ENCODE results near the gene REXO1.

Gene REXO1

GRCh38 chr19:1828279-1829238 lies 19.7 kb downstream of the REXO1 start:
- no peaks in the 10 kb centered on the region for H3K9me3 Mint-ChIP-seq
- peaks cover 25 to 28% of the 10 kb centered on the region in 2 donors for H3K36me3 Mint-ChIP-seq
- H3K27ac Mint-ChIP-seq, result peak overlapping the region; percentile 47
- ATAC-seq (replicated peaks) (no peak), DNase-seq (no peak)
- peaks cover 8 to 18% of the 10 kb centered on the region in 2 donors for H3K4me1 Mint-ChIP-seq
- no peak overlapping the region for H3K4me3 Mint-ChIP-seq
- no peaks in the 10 kb centered on the region for H3K27me3 Mint-ChIP-seq

DNA sequence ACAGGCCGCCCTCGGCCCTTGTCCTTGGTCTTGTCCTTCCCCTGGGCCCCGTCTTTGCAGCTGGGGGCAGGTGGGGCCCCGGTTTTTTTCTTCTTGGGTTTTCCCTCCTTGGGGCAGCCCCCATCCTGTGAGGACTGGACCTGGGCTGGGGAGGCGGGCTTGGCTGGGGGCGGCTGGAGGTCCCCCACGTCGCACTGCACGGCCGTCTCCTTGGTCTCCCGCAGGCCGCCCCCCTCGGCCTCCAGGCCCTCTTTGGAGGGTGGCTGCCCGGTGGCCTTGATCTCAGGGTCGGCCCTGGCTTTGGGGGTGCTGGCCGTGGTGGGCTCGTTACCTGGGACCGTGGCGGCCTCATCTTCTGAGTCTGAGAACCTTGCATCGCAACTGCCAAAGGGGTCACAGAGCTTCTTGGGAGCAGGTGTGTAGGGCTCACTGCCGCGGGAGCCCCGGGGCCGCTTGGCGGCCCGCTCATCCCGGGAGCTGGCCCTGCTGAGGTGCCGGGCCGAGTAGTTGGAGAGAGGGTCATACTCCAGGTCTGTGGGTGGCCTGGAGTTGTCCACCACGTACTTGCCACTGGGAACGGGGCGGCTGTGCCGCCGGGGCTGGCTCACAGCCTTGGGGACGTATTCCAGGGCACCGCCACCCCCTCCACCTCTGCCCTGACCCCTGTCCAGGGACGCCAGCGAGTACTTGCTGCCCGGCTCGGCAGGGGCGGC lies 20.6 kb downstream of the REXO1 start:
- DNase-seq (no peak), ATAC-seq (replicated peaks) (no peak)
- H3K9me3 Mint-ChIP-seq, result no peaks in the 10 kb centered on the region
- H3K36me3 Mint-ChIP-seq, result peaks cover 25 to 31% of the 10 kb centered on the region in 2 donors
- no peaks in the 10 kb centered on the region for H3K27me3 Mint-ChIP-seq
- H3K27ac Mint-ChIP-seq, result no peak overlapping the region
- H3K4me3 Mint-ChIP-seq, result no peak overlapping the region
- peaks cover 8 to 17% of the 10 kb centered on the region in 2 donors for H3K4me1 Mint-ChIP-seq

DNA sequence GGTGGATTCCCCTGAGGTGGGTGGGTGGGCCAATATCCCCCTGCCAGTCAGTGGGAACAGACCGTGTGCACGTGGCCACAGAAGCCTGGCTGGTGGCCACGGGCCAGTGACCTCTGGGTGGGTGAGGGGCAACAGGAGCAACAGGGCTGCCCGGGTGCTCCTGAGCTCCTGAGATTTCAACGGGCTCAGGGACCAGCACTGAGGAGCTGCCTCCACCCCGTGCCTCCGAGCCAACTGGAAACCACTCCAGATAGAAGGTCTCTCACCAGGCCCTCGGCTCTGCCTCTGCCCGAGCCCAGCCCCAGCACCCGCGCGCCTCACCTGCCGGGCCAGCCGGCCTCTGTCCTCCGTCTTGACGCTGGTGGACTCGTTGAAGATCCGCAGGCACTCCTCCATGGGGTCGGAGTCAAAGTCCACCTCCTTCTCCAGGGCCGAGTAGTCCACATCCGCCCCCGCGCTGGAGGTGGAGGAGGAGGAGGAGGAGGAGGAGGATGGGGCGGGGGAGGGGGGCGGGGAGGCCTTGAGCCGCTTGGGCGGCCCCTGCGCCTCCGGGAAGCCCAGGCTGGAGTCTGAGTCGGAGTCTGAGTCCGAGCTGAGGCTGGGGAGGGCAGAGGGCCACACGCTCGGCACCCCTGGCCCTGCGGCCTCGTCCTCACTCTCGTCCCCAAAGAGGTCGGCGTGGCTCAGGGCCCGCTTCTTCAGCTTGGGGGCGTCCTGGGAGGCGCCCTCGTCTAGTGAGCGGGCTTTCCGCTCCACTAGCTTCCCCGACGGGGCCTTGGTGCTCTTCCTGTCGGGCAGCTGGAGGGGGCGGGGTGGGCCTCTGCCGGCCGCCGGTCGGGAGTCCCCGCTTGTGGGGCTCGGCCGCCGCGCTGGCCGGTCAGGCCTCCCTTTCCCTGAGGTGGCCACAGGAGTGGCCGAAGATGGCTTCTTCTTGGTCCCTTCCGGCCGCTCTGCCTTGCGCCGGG lies 21.4 kb downstream of the REXO1 start:
- no peak overlapping the region for H3K4me3 Mint-ChIP-seq
- ATAC-seq (replicated peaks) (no peak), DNase-seq (no peak)
- H3K4me1 Mint-ChIP-seq, result peaks cover 6 to 13% of the 10 kb centered on the region in 2 donors
- no peaks in the 10 kb centered on the region for H3K9me3 Mint-ChIP-seq
- H3K27ac Mint-ChIP-seq, result no peak overlapping the region
- peaks cover 29 to 39% of the 10 kb centered on the region in 2 donors for H3K36me3 Mint-ChIP-seq
- H3K27me3 Mint-ChIP-seq, result no peaks in the 10 kb centered on the region

GRCh38 chr19:1825909-1826556 lies 22.2 kb downstream of the REXO1 start:
- Mint-ChIP-seq H3K36me3 (peaks cover 31 to 41% of the 10 kb centered on the region in 2 donors), H3K27ac (peak overlapping the region; percentile 42), H3K4me1 (peaks cover 5 to 11% of the 10 kb centered on the region in 2 donors)

GRCh38 chr19:1824252-1824622 lies 24.0 kb downstream of the REXO1 start:
- DNase-seq (no peak), ATAC-seq (replicated peaks) (no peak)
- peaks cover 36 to 42% of the 10 kb centered on the region in 2 donors for H3K36me3 Mint-ChIP-seq
- peaks cover 8 to 11% of the 10 kb centered on the region in 2 donors for H3K4me1 Mint-ChIP-seq
- no peak overlapping the region for H3K4me3 Mint-ChIP-seq
- no peaks in the 10 kb centered on the region for H3K27me3 Mint-ChIP-seq
- no peaks in the 10 kb centered on the region for H3K9me3 Mint-ChIP-seq
- H3K27ac Mint-ChIP-seq, result no peak overlapping the region

More at GRCh38 chr19:1825909-1826556, 22.2 kb downstream of the REXO1 start:
- H3K27me3 Mint-ChIP-seq, result no peaks in the 10 kb centered on the region
- DNase-seq, result peak; percentile 59
- H3K9me3 Mint-ChIP-seq, result no peaks in the 10 kb centered on the region
- ATAC-seq (replicated peaks), result peak; percentile 89 to 94
- no peak overlapping the region for H3K4me3 Mint-ChIP-seq

- no peak for DNase-seq
- ATAC-seq (replicated peaks), result no peak
- no peaks in the 10 kb centered on the region for H3K9me3 Mint-ChIP-seq
- no peak overlapping the region for H3K27ac Mint-ChIP-seq
- no peak overlapping the region for H3K4me3 Mint-ChIP-seq
- no peaks in the 10 kb centered on the region for H3K27me3 Mint-ChIP-seq
- H3K4me1 Mint-ChIP-seq, result peaks cover 8 to 11% of the 10 kb centered on the region in 2 donors
- H3K36me3 Mint-ChIP-seq, result peaks cover 33 to 39% of the 10 kb centered on the region in 2 donors
Observed at GRCh38 chr19:1823539-1824251, 24.6 kb downstream of the REXO1 start.

- DNase-seq (no peak), ATAC-seq (replicated peaks) (no peak)
- Mint-ChIP-seq H3K27ac (no peak overlapping the region), H3K4me3 (no peak overlapping the region), H3K4me1 (peaks cover 8 to 11% of the 10 kb centered on the region in 2 donors), H3K36me3 (peaks cover 29 to 37% of the 10 kb centered on the region in 2 donors), H3K27me3 (no peaks in the 10 kb centered on the region), H3K9me3 (no peaks in the 10 kb centered on the region)
Observed at GRCh38 chr19:1823020-1823419, 25.3 kb downstream of the REXO1 start.

- no peak overlapping the region for H3K27ac Mint-ChIP-seq
- H3K4me1 Mint-ChIP-seq, result peaks cover 8 to 11% of the 10 kb centered on the region in 2 donors
- H3K36me3 Mint-ChIP-seq, result peaks cover 29 to 38% of the 10 kb centered on the region in 2 donors
- H3K4me3 Mint-ChIP-seq, result no peak overlapping the region
- DNase-seq (no peak), ATAC-seq (replicated peaks) (no peak)
- H3K9me3 Mint-ChIP-seq, result no peaks in the 10 kb centered on the region
- H3K27me3 Mint-ChIP-seq, result no peaks in the 10 kb centered on the region
Observed at GRCh38 chr19:1822210-1822609, 26.1 kb downstream of the REXO1 start.

DNA sequence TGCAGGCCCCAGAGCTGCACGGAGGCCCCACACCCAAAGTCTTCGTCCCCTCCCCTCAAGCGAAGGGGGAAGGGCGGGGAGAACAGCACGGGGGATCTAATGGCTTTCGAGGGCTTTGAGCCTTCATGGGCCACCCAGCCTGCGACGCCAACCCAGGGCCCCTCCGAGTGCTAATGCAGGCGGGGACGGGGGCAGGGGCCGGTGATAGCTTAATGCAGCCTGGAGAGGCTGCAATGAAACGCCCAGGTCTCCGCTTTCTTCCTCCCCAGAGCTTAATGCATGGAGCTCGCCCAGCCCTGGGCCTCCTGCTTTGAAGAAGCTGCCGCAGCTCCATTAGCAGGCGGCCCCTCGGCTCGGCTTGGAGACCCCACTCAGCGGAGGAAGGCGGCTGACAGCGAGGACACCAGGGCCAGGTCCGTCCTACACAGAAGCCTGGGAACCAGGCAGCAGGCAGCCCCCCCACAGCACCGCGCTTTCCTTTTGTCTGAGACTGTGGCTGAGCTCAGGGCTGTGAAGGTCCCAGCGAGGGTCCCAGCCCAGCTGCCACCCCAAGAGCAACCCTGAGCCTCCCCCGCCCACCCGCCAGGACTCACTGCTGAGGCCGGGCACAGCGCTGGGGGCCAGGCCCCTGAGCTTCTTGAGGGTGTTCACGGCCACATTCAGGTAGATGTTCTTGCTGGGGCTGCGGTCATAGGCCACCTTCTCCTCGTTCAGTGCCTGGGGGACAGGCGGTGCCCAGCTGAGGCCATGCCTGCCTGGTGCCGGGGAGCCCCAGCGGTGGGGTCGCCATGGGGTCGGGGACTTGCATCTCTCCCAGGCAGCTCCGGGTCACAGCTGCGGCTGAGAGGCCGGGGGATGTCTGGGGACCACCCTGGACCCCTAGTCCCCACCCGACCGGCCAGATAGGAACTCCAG lies 28.7 kb downstream of the REXO1 start:
- H3K9me3 Mint-ChIP-seq, result no peaks in the 10 kb centered on the region
- peaks cover 0 to 3% of the 10 kb centered on the region in 2 donors for H3K4me1 Mint-ChIP-seq
- H3K27me3 Mint-ChIP-seq, result no peaks in the 10 kb centered on the region
- DNase-seq (no peak), ATAC-seq (replicated peaks) (no peak)
- H3K36me3 Mint-ChIP-seq, result peaks cover 36 to 42% of the 10 kb centered on the region in 2 donors
- H3K27ac Mint-ChIP-seq, result no peak overlapping the region
- H3K4me3 Mint-ChIP-seq, result no peak overlapping the region

GRCh38 chr19:1818549-1819195 lies 29.6 kb downstream of the REXO1 start:
- DNase-seq (no peak), ATAC-seq (replicated peaks) (no peak)
- no peaks in the 10 kb centered on the region for H3K9me3 Mint-ChIP-seq
- H3K4me1 Mint-ChIP-seq, result peaks cover 2 to 5% of the 10 kb centered on the region in 2 donors
- no peaks in the 10 kb centered on the region for H3K27me3 Mint-ChIP-seq
- H3K27ac Mint-ChIP-seq, result no peak overlapping the region
- H3K36me3 Mint-ChIP-seq, result peaks cover 35 to 36% of the 10 kb centered on the region in 2 donors
- no peak overlapping the region for H3K4me3 Mint-ChIP-seq

DNA sequence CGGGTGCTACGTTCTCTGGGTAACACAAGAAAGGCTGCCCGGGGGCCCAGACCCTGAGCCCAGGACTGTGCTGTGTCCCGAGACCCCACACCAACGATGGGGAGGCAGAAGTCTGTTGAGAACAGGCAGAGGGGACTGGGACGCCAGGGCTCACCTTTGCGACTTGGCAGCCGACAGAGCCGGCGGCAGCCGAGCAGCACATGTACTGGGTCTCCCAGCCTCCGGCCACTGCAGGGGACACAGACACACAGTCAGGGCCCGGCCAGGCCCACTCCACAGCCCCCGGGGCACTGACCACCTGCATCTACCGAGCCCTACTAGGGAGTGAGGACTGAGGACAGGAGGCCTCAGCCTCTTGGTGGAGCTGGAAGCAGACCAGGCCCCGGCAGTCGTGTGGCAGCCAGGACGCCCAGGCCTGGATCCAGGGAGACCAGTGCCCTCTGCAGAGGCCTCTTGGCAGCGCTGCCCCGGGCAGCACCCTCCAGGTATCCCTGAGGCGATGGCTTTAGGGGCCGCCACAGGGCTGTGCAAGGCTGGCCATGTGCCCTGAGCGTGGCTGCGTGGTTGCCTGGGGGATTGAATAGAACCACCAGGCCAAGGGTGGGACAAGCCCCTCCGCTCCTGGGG lies 30.6 kb downstream of the REXO1 start:
- Mint-ChIP-seq H3K27me3 (no peaks in the 10 kb centered on the region), H3K4me1 (peaks cover 12 to 13% of the 10 kb centered on the region in 2 donors), H3K9me3 (no peaks in the 10 kb centered on the region), H3K4me3 (no peak overlapping the region), H3K27ac (no peak overlapping the region), H3K36me3 (peaks cover 32 to 35% of the 10 kb centered on the region in 2 donors)
- ATAC-seq (replicated peaks), result no peak
- DNase-seq, result no peak
